Stimulated activated CD4-positive, alpha-beta T cell treated with anti-CD3 and anti-CD28 coated beads, TNF-alpha, amount 100 ng/mL, for 48 hours (primary cell): ENCODE results near the gene GRIA3.
"Not testable (repeated sequence)": the region's sequence is repeated elsewhere in the genome, so short reads cannot be mapped to it uniquely, and the experiment has no call there.

Source experiments
- DNase-seq, 3 donors: peaks; one replicate each; pipeline ENCODE4 v3.0.0-alpha.2; 2020; ENCODE audit warnings: low read depth in 3 of 3

GRIA3 gene

DNA sequence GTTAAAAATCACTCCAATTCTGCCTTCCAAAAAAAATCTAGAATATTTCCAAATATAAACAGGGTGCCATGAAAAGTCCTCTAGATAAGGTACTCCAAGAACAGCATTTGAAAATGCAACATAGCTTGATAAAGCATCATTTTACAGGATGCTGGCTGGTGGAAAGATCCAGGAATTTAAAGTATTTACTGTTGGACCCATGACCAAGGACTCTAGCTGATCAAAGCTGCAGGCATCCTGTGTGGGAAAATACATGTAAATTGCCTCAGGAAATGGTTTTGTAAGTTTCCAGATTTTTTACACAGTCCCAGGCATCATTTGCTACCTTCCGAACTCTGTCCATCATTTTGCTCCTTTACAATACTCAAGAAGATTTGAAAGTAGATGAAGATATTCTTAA lies 164.4 kb downstream of the GRIA3 start:
- no peak for DNase-seq

DNA sequence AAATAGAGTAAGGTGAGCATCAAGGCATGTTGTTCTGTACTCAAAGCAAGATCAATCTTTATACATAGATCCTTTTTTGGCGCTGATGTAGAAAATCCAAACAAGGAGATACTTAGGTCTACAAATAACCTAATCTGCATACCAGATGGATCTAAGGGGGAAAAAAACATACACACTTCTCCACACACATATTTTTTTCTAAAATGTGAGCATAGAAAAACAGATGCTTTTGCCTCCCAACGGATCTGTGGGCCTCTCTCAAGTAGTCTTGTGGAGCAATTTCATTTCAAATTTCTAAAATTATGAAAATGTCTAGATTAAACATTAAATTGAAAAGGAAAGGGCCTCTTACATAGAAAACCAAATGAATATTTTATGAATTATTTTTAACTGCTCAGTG lies 166.1 kb downstream of the GRIA3 start:
- DNase-seq: no peak

DNA sequence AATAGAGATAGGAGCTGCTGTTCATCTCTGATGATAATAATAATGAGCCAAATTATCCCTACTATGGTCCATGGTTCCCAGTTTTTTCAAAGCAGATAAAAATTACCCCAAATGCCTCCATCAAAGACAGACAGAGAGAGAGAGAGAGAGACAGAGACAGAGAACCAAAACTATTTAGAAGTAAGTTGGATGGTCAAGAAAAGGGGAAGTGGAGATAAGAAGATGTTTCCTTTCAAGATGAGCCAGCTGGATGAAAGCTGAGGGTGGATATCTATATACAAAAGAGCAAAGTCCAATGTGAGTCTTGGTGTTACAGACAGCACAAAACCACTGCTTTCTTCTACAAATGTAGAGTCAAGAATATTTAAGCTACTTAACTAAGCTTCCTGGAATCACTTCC lies 173.9 kb downstream of the GRIA3 start:
- DNase-seq: no peak

DNA sequence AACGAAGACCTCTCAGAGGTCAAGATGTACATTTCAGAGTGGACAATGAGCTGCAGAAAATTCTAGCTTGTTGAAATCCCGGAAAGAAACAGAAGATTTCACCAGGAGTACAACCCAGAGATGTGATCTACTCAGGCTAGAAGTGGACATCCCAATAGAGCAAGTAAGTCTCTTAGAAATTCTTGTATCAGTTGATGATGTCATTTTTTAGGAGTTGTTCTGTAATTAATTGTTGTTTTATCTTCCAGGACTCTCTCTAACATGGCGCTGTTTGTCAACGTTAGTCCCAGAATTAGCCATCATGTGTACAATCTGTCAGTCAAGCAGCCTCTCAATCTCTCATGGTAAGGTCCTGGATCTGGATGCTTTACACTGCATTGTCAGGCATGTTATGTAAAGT lies 174.4 kb downstream of the GRIA3 start:
- no peak for DNase-seq

DNA sequence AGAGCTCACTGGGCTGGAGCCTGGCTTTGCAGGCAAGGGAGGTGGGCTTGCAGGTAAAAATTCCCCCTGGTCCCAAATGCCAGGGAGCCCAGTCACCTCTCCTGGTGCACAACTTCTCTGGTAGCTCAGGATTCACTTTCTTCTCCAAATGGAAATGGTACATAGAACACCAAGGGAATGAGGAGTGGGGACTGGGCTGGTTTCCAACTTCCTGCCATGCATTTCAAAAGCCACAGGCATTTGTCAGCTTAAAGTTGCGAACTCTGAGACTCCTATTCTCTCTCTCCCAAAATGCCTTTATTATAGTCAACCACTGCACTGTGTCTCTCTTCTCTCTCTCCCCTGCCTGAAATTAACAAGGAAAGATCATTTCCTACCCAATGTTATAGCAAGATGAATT lies 177.3 kb downstream of the GRIA3 start:
- DNase-seq: no peak

DNA sequence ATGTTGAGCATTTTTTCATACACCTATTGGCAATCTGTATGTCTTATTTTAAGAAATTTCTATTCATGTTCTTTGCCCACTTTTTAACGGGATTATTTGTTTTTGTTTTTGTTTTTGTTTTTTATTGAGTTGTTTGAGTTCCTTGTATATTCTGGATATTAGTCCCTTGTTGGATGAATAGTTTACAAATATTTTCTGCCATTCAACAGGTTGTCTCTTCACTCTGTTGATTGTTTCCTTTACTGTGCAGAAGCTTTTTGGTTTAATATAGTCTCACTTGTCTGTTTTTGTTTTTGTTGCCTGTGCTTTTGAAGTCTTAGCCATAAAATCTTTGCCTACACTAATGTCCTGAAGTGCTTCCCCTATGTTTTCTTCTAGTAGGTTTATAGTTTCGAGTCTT lies 202.1 kb downstream of the GRIA3 start:
- not testable (repeated sequence) for DNase-seq

DNA sequence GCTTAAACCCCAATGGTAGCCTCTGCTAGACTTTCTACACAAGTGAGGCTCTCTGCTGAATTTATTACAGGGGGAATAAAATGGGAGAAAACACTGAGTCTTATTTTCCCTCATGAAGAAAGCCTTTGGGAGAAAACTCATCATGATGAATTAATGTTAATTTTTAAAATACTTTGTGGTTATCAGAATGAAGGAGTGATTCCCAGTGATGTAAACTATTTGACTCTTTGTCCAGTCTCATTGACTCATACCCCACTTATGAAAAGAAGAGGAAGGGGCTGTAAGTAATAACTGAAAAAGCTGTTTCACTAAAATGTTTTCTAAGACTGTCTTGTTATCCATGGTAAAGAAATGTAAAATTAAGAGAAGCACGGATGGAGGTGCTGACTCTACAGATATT lies 208.8 kb downstream of the GRIA3 start:
- no peak for DNase-seq

DNA sequence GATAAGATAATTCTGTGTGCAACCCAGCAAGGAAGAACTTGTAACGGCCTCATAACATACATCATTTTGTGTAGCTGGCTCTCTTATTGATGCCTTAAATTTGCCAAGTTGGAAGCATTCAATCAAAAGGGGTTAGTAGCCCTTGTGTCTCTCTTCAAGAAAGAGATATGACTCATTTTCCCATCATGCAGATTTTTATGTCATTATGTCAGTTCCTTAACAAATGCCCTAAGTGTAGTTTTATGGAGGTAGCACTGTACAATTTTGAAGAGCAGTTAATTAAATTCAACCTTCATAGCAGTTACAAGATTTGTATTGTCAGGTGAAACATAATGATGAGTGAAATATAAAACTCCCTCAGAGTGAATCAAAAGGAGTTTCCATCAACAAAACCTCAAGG lies 215.6 kb downstream of the GRIA3 start:
- no peak for DNase-seq

DNA sequence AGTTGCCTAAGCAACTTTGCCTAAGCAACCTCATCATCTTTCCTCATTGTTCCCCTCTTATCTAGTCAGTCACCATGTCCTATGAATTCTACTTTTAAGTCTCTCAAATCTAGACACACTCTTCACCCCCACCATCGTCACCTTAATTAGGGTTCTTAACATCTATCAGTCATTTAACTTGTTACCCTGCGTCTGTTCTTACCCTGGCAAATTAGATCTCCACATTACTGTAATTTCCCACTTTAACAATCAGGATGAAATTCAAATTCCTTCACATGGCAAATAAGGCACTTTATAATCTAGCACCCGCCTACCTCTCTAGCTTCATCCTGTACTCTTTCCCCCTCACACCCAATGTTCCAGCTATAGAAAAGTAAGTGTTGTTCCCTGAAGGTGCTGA lies 221.2 kb downstream of the GRIA3 start:
- DNase-seq: no peak

DNA sequence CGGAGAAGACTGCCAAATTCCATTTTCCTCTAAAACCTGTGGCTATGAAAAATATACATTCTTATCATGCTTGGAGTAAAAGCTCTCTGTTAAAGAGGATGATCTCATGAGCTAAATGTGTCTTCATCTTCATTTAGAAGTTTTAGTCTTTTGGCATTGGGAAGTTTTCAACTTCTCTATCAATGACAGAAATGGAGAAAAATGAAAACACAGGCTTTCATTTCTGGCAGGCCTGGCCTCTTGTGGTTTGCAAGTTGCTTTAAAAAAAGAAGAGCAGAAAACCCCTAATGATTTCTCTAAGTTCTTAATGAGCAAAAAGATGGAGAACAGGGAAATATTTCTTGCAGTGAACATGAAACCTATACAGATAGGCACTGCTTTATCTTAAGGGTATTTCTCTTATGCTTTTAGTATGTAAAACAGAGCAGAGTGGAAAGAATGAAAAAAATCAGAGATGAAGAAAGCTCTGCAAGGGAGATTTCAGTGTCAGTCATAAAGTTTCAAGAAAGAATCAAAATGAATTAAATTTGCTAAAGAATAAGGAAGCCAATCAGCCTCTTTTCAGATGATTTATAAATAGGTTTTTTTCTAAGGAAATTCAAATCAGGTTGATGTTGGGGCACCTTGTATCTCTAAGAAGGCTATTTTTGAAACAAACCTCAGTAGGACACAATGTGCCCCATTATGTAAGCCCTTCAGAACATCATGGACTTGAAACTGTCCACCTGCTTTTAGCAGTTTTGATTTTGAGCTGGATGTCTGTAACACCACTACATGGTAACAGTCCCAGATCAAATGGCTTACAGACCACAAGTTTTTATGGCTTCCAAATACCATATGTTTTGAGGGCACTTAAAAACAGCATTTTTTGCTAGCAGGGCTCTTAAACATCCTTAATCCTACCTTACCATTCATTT lies 225.0 kb downstream of the GRIA3 start:
- no peak for DNase-seq

DNA sequence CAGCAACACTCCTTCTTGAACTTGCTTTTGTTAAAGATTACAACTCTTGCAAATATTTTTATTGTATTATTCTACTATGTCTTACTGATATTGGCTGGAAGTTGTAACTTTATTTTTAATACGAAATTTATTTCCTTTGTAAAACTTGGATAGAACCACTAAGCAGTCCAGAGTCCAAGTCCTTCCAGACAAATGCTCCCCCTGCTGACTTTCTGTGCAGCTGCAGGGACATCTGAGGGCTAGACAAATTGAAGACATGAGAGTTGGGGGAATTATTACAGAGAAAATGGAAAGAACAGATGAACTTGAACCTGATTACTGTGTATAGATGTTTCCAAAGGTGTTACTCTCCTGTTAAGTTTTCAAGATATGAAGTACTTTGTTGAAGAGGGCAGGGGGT lies 238.8 kb downstream of the GRIA3 start:
- no peak for DNase-seq

DNA sequence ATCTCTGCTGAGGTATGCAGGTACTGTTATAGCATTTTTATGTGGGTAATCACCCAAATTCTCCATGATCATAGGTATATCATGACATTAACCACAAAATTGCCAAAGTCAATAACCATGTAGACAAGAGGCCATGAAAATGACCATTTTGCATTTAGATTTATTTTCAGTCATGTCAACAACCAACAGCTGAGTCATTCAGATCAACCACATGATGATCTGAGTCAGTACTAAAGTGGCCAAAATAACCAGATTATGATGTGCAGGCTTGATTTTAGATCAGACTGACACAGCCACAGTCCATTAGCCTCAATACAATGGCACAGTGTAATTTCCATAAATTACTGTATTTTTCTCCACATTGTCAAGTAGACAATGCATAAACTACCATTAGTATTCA lies 240.5 kb downstream of the GRIA3 start:
- DNase-seq: no peak

DNA sequence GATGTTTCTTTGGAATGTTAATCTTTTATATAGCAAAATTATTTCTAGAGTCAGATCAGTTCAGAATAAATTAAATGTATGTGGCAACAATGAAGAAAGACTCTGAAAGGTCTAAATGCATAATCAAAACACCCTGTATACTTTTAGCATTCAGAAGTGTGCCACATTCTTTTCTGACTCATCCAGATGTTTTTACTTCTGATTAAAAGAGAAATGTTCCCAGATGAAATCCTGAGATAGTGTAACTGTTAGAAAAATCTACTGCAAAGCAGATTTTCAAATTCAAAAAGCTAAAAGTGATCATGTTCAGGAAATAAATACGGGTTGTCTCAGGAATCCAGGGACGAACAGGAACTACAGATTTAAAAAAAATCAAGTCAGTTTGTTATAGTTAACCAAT lies 241.4 kb downstream of the GRIA3 start:
- no peak for DNase-seq

DNA sequence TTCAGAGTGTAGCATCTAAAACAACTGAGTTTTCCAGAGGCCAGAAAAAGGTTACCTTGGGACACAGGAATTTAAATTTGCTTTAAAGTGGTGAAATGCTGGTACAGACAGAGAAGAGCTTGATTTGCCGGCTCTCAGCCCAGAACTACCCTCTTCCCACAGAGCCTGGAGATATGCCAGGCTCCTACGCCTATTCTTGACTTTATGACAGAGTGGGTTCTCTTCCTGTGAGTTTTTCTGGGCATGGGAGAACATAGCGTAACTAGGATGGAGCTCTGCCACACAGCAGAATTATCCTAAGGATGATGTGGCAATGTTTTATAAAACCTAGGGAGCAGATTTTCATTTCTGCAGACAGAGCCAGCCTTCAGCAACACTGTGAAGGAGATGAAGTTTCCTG lies 241.8 kb downstream of the GRIA3 start:
- DNase-seq: no peak

DNA sequence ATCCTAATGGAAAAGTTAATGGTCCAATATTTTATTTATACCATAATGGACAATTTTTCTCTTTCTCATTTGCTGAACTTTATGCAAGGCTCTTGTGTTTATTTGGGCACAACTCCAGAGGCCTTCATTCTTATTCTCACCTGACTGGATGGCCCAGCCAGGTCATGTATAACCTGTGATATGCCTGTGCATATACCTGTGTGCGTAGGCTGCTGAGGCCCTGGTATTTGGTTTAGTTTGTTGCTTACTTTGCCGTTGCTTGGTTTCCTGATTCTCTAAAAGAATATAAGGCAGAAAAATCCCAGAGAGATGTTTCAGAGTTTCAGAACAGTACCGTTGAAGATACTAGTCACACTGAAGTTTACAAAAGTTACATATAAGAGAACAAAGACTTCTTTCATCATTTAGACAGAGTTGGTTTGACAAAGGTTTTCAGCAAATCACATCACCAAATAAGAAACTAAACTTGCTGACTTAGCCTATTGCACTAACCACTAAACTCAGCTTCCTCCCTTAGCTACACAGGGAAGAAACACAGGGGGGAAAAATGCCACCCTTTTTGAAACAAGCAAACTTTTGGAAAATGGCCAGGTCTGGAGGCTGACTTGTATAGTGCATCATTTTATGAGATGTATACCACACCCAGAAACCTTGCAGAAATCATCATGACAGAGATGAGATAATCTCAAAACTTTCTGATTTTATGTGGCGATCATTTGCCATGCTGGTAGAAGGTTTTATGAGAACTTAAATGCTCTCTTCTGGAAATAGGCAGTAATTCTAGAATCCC lies 248.5 kb downstream of the GRIA3 start:
- DNase-seq: no peak

DNA sequence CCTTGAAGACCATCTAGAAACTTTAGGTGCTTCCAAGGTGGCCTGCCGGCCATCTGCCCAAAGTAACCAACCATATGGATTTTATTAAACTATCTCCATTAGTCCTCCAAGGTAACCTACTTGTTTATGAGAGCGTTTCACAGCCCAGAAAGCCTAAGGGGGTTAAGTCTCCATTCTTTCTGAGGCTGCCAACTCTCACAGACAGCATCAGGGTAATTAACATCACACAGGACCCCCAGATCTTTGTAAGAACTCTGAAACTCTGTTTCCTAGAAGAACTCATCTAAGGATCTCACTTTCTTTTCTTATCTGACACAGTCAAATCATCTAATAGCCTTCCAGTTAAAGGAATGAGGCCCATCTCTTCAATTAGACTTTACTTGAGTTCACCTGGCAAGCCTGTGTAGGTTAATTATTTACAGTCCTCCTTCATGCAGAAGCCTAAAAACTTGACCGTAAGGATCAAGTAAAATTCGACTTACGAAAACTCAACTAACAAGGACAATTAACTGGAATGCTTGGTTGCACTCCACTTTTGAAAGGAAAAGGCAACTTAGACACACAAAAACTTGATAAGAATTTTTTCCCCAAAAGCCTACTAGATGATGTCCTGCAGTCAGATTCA lies 252.5 kb downstream of the GRIA3 start:
- no peak for DNase-seq

DNA sequence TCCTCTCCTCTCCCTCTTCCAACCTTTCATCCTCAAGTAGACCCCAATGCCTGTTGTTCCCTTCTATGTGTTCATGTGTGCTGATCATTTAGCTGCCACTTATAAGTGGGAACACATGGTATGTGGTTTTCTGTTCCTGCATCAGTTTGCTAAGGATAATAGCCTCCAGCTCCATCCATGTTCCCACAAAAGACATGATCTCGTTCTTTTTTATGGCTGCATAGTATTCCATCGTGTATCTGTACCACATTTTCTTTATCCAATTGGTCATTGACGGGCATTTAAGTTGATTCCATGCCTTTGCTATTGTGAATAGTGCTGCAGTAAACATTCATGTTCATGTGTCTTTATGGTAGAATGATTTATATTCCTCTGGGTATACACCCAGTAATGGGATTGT lies 255.8 kb downstream of the GRIA3 start:
- DNase-seq: not testable (repeated sequence)

DNA sequence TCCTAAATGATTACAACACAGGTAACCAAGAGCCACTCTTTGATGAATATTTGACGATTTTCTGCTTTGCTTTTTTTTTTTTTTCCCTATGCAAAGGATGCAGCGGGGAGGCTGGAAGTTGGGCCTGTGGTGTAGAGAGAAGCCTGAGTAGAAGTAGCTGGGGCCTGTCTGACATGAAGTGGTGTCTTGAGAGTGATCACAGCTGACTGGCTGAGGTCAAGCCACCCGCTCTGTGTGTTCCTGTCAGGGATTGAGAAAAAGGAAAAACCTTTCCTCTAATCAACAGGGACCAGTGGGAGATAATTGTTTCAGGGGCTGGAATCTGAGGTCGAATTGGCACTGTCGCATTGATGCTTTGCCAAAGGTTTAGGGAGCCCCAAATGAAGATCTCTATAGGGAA lies 258.7 kb downstream of the GRIA3 start:
- DNase-seq: no peak

DNA sequence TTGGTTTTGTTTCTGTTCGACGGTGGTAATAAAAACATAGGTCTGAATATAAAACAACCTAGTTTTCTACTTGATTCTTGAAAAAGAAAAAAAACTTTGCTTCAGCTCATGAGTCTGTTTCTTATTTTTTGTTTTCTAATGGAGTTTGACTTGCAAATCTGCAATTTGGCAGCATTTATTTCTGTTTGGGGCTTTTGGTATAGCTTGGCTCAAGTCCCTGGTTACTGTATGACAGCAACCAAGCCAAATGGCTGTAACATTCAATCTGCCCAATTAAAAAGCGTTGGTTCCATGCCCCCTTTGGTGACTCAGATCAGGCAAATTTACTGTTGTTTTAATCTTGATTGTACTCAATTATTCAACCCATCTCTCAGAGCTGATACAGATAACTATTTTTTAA lies 263.4 kb downstream of the GRIA3 start:
- no peak for DNase-seq

DNA sequence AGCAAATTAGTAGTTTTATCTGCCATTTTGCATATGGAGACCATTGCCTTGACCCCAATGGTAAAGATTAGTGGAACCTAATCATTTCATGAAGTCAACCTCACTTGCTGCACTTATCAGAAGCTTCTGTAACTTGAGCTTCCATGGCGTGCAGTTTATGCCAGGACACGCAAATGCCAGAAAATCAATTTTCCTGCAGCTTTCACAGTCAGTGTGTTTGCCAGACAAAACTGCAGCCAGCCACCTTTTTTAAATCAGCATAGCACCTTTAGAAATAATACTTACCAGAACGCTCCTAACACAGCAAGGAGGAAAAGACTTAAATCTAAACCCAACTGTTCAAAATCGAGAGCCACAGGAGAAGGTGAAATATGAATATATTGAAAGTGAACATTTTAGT lies 265.3 kb downstream of the GRIA3 start:
- no peak for DNase-seq

DNA sequence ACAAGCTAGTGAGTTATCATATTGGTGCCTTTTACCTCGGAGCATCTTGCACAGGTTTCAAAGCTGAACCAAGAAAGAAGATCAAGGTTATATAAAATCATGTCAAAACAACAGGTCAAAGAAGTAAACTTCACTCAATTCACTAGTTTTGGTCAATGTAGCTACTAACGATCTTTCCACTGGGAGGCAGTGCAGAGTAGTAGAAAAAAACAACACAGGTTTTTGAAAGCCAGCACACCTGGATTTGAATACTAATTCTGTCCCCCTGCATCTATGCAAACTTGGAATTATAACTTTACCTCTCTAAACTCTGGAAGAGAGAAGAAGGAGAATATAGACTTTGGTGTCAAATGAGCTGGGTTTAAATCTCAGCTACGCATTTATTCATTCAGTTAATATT lies 266.1 kb downstream of the GRIA3 start:
- no peak for DNase-seq

DNA sequence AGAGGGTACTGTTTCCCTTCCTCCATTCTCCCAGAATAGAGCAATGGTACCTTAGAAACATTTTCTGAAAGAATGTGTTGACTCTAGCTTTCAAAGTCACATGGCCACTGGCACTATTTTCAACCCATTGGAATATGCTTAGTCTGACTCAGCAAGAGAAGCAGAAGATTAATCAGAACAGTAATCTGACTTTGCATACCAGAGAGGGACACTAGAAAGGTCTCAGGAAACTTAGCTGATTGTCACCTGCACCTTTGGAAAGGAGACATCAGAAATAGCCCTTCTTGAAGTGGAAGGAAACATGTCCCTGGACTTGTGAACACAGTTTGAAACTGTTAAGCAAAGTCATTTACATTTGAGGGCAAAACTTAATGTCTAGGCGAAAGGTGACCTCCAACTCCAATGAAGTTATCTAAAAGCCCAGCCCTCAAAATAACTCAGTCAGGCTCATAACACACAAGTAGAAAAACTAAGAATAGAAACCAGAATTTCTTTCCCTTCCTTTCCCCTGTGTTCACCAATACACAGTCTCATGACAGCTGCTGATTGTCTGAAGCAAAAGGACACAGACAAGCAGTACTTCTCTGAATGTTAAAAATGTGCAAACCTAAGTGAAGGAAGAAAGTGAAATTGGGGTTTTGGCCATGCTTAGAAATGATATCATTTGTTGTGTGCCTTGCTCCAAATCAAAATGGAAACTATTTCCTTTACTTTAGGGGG lies 270.8 kb downstream of the GRIA3 start:
- no peak for DNase-seq
